Activated CD4-positive, alpha-beta T cell treated with anti-CD3 and anti-CD28 coated beads, Interleukin-2, amount 50 U/mL, for 24 hours (primary cell): ENCODE measurements around the gene SLC30A7.
A peak's percentile ranks its signal among the peaks of the same experiment; 100 is the strongest.
"Not testable (repeated sequence)": the region's sequence is repeated elsewhere in the genome, so short reads cannot be mapped to it uniquely, and the experiment has no call there.

Source experiments
- DNase-seq, 2 donors: peaks; one replicate each; pipeline ENCODE4 v3.0.0-alpha.2; 2020; ENCODE audit warnings: low read depth in 1 of 2, low spot score in 1 of 2

Gene SLC30A7, protein sequence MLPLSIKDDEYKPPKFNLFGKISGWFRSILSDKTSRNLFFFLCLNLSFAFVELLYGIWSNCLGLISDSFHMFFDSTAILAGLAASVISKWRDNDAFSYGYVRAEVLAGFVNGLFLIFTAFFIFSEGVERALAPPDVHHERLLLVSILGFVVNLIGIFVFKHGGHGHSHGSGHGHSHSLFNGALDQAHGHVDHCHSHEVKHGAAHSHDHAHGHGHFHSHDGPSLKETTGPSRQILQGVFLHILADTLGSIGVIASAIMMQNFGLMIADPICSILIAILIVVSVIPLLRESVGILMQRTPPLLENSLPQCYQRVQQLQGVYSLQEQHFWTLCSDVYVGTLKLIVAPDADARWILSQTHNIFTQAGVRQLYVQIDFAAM

GRCh38 chr1:100895540-100896480 lies at the start of gene SLC30A7:
TSS of gene SLC30A7 (plus strand) at chr1:100896090. CDS start at chr1:100896263, 173 bp downstream.
- peak; percentile 95 to 97 for DNase-seq

GRCh38 chr1:100847361-100848082 lies 48.4 kb upstream of the SLC30A7 start:
- no peak for DNase-seq

DNA sequence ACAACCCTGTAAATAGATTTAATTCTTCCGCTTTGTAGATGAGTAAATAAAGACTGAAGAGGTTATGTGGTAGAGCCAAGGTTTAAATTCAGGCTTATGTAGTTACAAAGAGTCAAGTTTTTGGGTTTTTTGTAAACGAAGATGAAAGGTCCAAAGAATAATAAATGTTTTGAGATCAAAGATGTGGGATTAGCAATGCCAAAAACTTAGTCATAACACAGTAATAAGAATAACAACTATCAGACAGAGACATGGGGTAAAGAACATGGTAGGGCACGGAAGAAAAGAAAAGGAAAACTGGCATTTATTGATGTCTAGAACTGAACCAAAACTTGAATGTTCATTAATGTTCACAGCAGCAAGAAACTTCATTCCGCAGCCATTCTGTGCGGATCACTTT lies 44.2 kb upstream of the SLC30A7 start:
- DNase-seq: no peak

DNA sequence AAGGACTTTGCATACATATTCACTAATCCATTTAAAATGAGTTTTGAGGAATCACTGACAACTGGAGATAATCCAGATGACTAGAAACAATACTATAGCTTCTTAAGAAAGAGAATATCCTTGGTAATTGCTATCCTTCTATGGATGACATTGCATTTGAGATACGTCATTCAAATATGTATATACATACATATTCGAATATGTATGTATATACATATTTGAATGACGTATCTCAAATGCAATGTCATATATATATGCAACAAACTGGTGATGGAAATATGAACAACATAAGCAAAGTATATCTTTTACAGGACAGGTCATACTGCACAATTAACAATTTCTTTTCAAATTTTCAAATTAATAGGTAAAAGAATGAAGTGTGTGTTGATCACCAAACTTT lies 42.9 kb upstream of the SLC30A7 start:
- no peak for DNase-seq

DNA sequence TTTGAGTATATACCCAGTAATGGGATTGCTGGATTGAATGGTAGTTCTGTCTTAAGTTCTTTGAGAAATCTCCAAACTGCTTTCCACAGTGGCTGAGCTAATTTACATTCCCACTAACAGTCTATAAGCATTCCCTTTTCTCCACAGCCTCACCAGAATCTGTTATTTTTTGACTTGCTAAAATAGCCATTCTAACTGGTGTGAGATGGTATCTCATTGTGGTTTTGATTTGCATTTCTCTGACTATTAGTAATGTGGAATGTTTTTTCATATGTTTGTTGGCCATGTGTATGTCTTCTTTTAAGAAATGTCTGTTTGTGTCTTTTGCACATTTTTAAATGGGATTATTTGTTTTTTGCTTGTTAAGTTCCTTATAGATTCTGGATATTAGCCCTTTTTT lies 40.8 kb upstream of the SLC30A7 start:
- DNase-seq: not testable (repeated sequence)

- DNase-seq: no peak
Observed at GRCh38 chr1:100860397-100860991, 35.4 kb upstream of the SLC30A7 start.

DNA sequence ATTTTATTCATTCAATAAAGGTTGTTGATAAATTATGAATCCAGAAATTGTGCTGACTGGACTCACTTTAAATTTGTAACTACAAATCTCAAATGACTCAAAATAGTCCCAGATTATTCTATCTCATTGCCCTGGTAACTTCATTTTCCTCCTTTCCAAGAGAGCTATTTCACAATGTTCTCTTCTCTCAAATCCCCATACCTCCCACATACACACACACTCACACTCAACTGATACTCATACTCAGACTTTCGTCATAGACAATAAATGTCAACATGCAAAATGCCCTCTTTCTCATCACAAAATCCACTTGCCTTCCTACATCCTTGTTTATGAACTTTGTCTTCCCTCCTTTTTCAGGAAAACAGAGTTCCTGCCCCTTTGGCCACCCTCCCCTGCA lies 34.5 kb upstream of the SLC30A7 start:
- DNase-seq: no peak

GRCh38 chr1:100862591-100862990 lies 33.3 kb upstream of the SLC30A7 start:
- DNase-seq: no peak

DNA sequence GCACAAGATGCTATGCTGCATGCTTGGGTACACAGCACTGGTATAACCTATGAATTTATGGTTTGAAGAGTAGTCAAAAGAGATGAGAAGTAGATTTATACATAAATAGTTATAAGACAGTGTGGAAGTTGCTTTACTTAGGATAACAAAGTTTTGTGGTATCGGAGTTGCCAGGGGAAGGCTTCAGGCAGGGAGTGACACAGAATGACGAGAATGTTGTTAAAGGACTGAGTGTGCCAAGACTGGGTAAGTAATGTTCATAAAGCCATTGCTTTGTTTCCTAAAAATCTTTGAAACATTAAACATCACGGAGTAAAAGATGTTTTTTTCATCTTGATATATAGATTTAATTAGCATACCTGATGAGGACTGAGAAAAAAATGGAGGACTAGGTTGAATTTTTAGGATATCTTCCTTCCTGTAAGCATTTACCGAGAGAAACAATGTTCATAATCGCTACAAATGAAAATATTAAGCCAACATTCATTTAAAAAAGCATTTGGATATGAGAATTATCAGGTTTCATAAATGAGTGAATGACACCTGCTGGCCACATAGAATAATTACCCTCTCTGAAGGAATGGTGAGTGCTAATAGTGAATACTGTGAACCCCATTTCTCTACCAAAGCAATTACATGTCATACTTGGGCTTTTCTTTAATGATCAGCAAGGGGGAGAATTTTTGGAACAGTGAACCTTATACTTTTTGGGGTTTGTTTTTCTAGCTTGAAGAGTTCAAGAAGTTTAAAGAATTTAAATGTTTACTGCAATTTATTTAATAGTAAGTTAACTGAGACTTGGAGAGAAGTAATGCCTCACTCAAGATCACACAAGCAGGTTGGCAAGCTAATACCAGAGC lies 29.6 kb upstream of the SLC30A7 start:
- no peak for DNase-seq

- no peak for DNase-seq
Observed at GRCh38 chr1:100866901-100867206, 29.0 kb upstream of the SLC30A7 start.

- DNase-seq: peak in 1 of 2 donors; percentile 11
Observed at GRCh38 chr1:100868364-100868995, 27.4 kb upstream of the SLC30A7 start.

GRCh38 chr1:100869996-100870395 lies 25.9 kb upstream of the SLC30A7 start:
- no peak for DNase-seq

GRCh38 chr1:100874433-100874832 lies 21.5 kb upstream of the SLC30A7 start:
- no peak for DNase-seq

- no peak for DNase-seq
Observed at GRCh38 chr1:100875228-100875627, 20.7 kb upstream of the SLC30A7 start.

- no peak for DNase-seq
Observed at GRCh38 chr1:100876291-100876690, 19.6 kb upstream of the SLC30A7 start.

GRCh38 chr1:100879422-100879821 lies 16.5 kb upstream of the SLC30A7 start:
- no peak for DNase-seq

GRCh38 chr1:100881687-100882086 lies 14.2 kb upstream of the SLC30A7 start:
- DNase-seq: no peak

DNA sequence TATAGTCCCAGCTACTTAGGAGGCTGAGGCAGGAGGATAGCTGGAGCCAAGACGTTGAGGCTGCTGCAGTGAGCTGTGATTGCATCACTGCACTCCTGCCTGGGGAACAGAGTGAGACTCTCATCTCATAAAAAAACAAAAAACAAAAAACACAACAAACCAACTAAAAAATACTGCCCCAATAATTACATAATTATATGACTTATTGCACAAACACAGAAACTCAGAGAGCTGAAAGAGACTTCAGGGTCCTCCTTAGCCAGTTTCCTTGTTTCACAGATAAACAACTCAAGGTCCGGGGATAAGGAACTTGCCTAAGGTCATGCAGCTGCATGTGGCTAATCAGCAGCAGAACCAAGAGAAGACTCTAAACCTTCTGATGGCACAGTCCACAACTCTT lies 13.2 kb upstream of the SLC30A7 start:
- DNase-seq: no peak

- no peak for DNase-seq
Observed at GRCh38 chr1:100883963-100884362, 11.9 kb upstream of the SLC30A7 start.

DNA sequence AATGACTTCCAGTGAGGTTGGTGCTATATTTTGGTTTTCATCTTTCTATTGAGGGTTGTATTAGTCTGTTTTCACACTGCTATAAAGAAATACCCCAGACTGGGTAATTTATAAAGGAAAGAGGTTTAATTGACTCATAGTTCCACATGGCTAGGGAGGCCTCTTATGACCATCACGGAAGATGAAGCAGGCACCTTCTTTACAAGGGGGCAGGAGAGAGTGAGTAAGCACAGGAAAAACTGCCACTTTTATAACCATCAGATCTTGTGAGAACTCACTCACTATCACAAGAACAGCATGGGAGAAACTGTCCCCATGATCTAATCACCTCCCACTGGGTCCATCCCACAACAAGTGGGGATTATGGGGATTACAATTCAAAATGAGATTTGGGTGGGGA lies 6.9 kb upstream of the SLC30A7 start:
- not testable (repeated sequence) for DNase-seq
